MM.1S (cell line): ENCODE measurements around the gene ARHGAP45.
A peak's percentile ranks its signal among the peaks of the same experiment; 100 is the strongest.

Source experiments
- DNase-seq: peaks from one replicate; pipeline ENCODE4 v3.0.0-alpha.2; 2015
- H2AFZ ChIP-seq: fragments of 300-600 bp; sonication (generic); 2 replicates; pipeline ENCODE4 v1.6.0; 2016; ENCODE audit warnings: antibody characterized with exemption, low read length
- H3F3A ChIP-seq: fragments of 300-600 bp; sonication (generic); 2 replicates; pipeline ENCODE4 v1.6.1; 2016; ENCODE audit warnings: mild to moderate bottlenecking, antibody characterized with exemption, low read length, moderate library complexity, mixed read lengths; ENCODE audit not compliant: insufficient read depth
- H3K27ac ChIP-seq: fragments of 300-600 bp; sonication (generic); 2 replicates; pipeline ENCODE4 v1.5.1; 2016; ENCODE audit warnings: mild to moderate bottlenecking, low read length
- H3K27me3 ChIP-seq: fragments of 300-600 bp; sonication (generic); replicated peaks from 2 replicates; pipeline ENCODE4 v1.6.0; 2016; ENCODE audit warnings: low read length; ENCODE audit not compliant: insufficient read depth
- H3K36me3 ChIP-seq: fragments of 300-600 bp; sonication (generic); replicated peaks from 2 replicates; pipeline ENCODE4 v1.6.1; 2016; ENCODE audit warnings: mild to moderate bottlenecking, low read length, mixed read lengths; ENCODE audit not compliant: insufficient read depth
- H3K4me1 ChIP-seq: fragments of 300-600 bp; sonication (generic); 2 replicates; pipeline ENCODE4 v1.6.1; 2016; ENCODE audit warnings: low read length, mixed read lengths
- H3K4me2 ChIP-seq: fragments of 300-600 bp; sonication (generic); 2 replicates; pipeline ENCODE4 v1.6.0; 2016; ENCODE audit warnings: low read depth, low read length
- H3K4me3 ChIP-seq: fragments of 300-600 bp; sonication (generic); 2 replicates; pipeline ENCODE4 v1.5.1; 2016; ENCODE audit warnings: low read length, mixed read lengths
- H3K79me2 ChIP-seq: fragments of 300-600 bp; sonication (generic); 2 replicates; pipeline ENCODE4 v1.6.1; 2016; ENCODE audit warnings: mixed run types, low read length, mixed read lengths
- H3K9ac ChIP-seq: fragments of 300-600 bp; sonication (generic); 2 replicates; pipeline ENCODE4 v1.6.1; 2016; ENCODE audit warnings: low read length, mixed read lengths
- H3K9me2 ChIP-seq: fragments of 300-600 bp; sonication (generic); replicated peaks from 2 replicates; pipeline ENCODE4 v1.6.1; 2016; ENCODE audit warnings: mild to moderate bottlenecking, low read length, mixed read lengths; ENCODE audit not compliant: insufficient read depth
- H3K9me3 ChIP-seq: fragments of 300-600 bp; sonication (generic); replicated peaks from 2 replicates; pipeline ENCODE4 v1.6.1; 2016; ENCODE audit warnings: mild to moderate bottlenecking, low read length, mixed read lengths; ENCODE audit not compliant: insufficient read depth
- H4K20me1 ChIP-seq: fragments of 300-600 bp; sonication (generic); 2 replicates; pipeline ENCODE4 v1.6.1; 2016; ENCODE audit warnings: mild to moderate bottlenecking, low read length, moderate library complexity, mixed read lengths; ENCODE audit not compliant: insufficient read depth
- CTCF ChIP-seq: fragments of 300-600 bp; sonication (generic); IDR thresholded peaks from 2 replicates; pipeline ENCODE4 v1.5.1; 2016; ENCODE audit warnings: antibody characterized with exemption, low read length, mixed read lengths
- EZH2 ChIP-seq: fragments of 300-600 bp; sonication (generic); optimal IDR thresholded peaks from 2 replicates; pipeline ENCODE3; 2017; ENCODE audit warnings: low read depth, mild to moderate bottlenecking, antibody characterized with exemption, low read length, mixed read lengths
- EZH2phosphoT487 ChIP-seq: fragments of 300-600 bp; sonication (generic); IDR thresholded peaks from 2 replicates; pipeline ENCODE4 v1.6.1; 2018; ENCODE audit warnings: antibody characterized with exemption, low read length

The ARHGAP45 gene

GRCh38 chr19:1133471-1133929 is 66.5 kb downstream of the ARHGAP45 start:
- peak; percentile 94 for DNase-seq
- TF ChIP-seq EZH2 (no peak), EZH2phosphoT487 (no peak), CTCF (no peak)
- Histone ChIP-seq H3F3A (peaks cover 27% of the 10 kb centered on the region), H3K4me3 (peak overlapping the region; percentile 72), H3K4me1 (peaks cover 30% of the 10 kb centered on the region; the same call in 1 of the 2 replicates), H3K27ac (peak overlapping the region; percentile 83), H3K79me2 (peaks cover 48% of the 10 kb centered on the region), H2AFZ (peak overlapping the region; percentile 72), H3K9ac (peak overlapping the region; percentile 76), H3K9me2 (no peaks in the 10 kb centered on the region), H3K27me3 (no peaks in the 10 kb centered on the region), H4K20me1 (no peaks in the 10 kb centered on the region), H3K9me3 (no peaks in the 10 kb centered on the region), H3K36me3 (no peaks in the 10 kb centered on the region), H3K4me2 (peak overlapping the region; percentile 100)

- no peaks in the 10 kb centered on the region for H3K27me3 ChIP-seq
- no peak for TF ChIP-seq EZH2phosphoT487
- no peak for TF ChIP-seq CTCF
- TF ChIP-seq EZH2, result no peak
- H3K4me3 ChIP-seq, result no peak overlapping the region
- no peaks in the 10 kb centered on the region for H3K36me3 ChIP-seq
- DNase-seq, result no peak
- H2AFZ ChIP-seq, result no peak overlapping the region
- peaks cover 48% of the 10 kb centered on the region for H3K79me2 ChIP-seq
- no peak overlapping the region for H3K27ac ChIP-seq
- no peak overlapping the region for H3K4me2 ChIP-seq
- H3K4me1 ChIP-seq, result peaks cover 30% of the 10 kb centered on the region; the same call in 1 of the 2 replicates
- no peaks in the 10 kb centered on the region for H4K20me1 ChIP-seq
- no peaks in the 10 kb centered on the region for H3K9me3 ChIP-seq
- no peaks in the 10 kb centered on the region for H3K9me2 ChIP-seq
- peaks cover 27% of the 10 kb centered on the region for H3F3A ChIP-seq
- no peak overlapping the region for H3K9ac ChIP-seq
Observed at GRCh38 chr19:1134431-1134830, 67.5 kb downstream of the ARHGAP45 start.

GRCh38 chr19:1135454-1135853 is 68.5 kb downstream of the ARHGAP45 start:
- Histone ChIP-seq H3K9me3 (no peaks in the 10 kb centered on the region), H3K27ac (no peak overlapping the region), H3K4me3 (no peak overlapping the region), H3K9me2 (no peaks in the 10 kb centered on the region), H3F3A (peaks cover 27% of the 10 kb centered on the region), H3K36me3 (no peaks in the 10 kb centered on the region), H3K4me1 (peaks cover 24% of the 10 kb centered on the region; the same call in 1 of the 2 replicates), H3K79me2 (peaks cover 37% of the 10 kb centered on the region), H4K20me1 (no peaks in the 10 kb centered on the region), H2AFZ (no peak overlapping the region), H3K9ac (no peak overlapping the region), H3K4me2 (no peak overlapping the region), H3K27me3 (no peaks in the 10 kb centered on the region)
- no peak for TF ChIP-seq EZH2phosphoT487
- TF ChIP-seq EZH2, result no peak
- no peak for TF ChIP-seq CTCF
- DNase-seq, result no peak
